K562 (cell line): Measurements from ENCODE around the gene SSU72. TPM values are rescaled to one million over a fixed set of nuclear protein-coding genes. Genes with fewer than 3 reads are reported as not detected.

Source experiments
- ATAC-seq: fragments of 200-7000 bp; cut with Tn5 transposase; 3 replicates; pipeline ENCODE4 v1.9.1; 2020; ENCODE audit warnings: moderate library complexity
- BruUV-seq: library from RNA; stranded (reverse); fragments of 400-500 nt; replicated peaks from 2 replicates; lab custom pipeline; 2021; lab: Mats Ljungman, UMichigan
- CTCF ChIA-PET: fragments of 300-600 bp; formaldehyde crosslinking; extraction: SDS; loops from one replicate; lab custom pipeline; 2021; ENCODE audit warnings: low intra/inter-chr PET ratio; lab: Yijun Ruan, JAX
- POLR2A ChIA-PET: fragments of 300-600, 350-650 bp; sonication (Branson Sonifier 250); formaldehyde crosslinking; extraction: SDS; loops from one replicate; lab custom pipeline; 2021; ENCODE audit warnings: antibody characterized with exemption, inconsistent platforms; lab: Yijun Ruan, JAX
- DNase-seq, 4 experiments: peaks; one replicate each; pipeline versions ENCODE4 v3.0.0 to v3.0.0-alpha.2; 2011 to 2018; ENCODE audit warnings: low spot score in 3 of 4, mixed read lengths in 3 of 4; ENCODE audit errors: extremely low read depth in 1 of 4
- FAIRE-seq: peaks from 2 replicates; lab custom pipeline; 2011; peaks lifted over from hg19 to GRCh38; lab: Jason Lieb, UNC
- H2AFZ ChIP-seq: 2 replicates; pipeline ENCODE4 v1.6.0; 2011; ENCODE audit warnings: low read depth, low read length, control low read depth, inconsistent platforms
- H3K27ac ChIP-seq: fragments of 200-600 bp; 3 replicates; pipeline ENCODE4 v1.8.0; 2011; ENCODE audit warnings: low read depth, mild to moderate bottlenecking, control low read depth, inconsistent platforms, low read length, moderate library complexity, mixed read lengths; ENCODE audit errors: extremely low read depth
- H3K27me3 ChIP-seq, 2 experiments: fragments of 300-600 bp in 1 of 2; 2 replicates in 1 of 2; 3 replicates in 1 of 2; pipeline versions ENCODE4 v1.6.0 to v1.8.0; 2011; ENCODE audit warnings: inconsistent platforms in 2 of 2, low read length in 2 of 2, mild to moderate bottlenecking in 1 of 2, mixed read lengths in 1 of 2, moderate library complexity in 1 of 2; ENCODE audit not compliant: control insufficient read depth in 2 of 2, insufficient read depth in 2 of 2
- H3K36me3 ChIP-seq: fragments of 300-600 bp; 3 replicates; pipeline ENCODE4 v1.8.0; 2011; ENCODE audit warnings: mild to moderate bottlenecking, low read length, inconsistent platforms; ENCODE audit not compliant: control insufficient read depth, insufficient read depth
- H3K4me1 ChIP-seq, 2 experiments: fragments of 200-600 bp in 1 of 2; replicated peaks in 1 of 2; 2 replicates in 1 of 2; 3 replicates in 1 of 2; pipeline versions ENCODE4 v1.5.1 to v1.8.0; 2011; ENCODE audit warnings: inconsistent platforms in 2 of 2, low read length in 2 of 2, mild to moderate bottlenecking in 1 of 2, mixed read lengths in 1 of 2, moderate library complexity in 1 of 2; ENCODE audit not compliant: control insufficient read depth in 2 of 2, insufficient read depth in 2 of 2
- H3K4me2 ChIP-seq: 2 replicates; pipeline ENCODE4 v1.6.1; 2011; ENCODE audit warnings: low read length, control low read depth, inconsistent platforms, mixed read lengths; ENCODE audit not compliant: insufficient read depth
- H3K4me3 ChIP-seq: fragments of 200-600 bp; sonication (generic), shearing (Covaris generic); 2 replicates; pipeline ENCODE4 v1.5.1; 2016; ENCODE audit warnings: control low read depth, inconsistent platforms
- H3K79me2 ChIP-seq: fragments of 200-600 bp; 3 replicates; pipeline ENCODE4 v1.8.0; 2011; ENCODE audit warnings: low read length, inconsistent platforms; ENCODE audit not compliant: control insufficient read depth, insufficient read depth
- H3K9ac ChIP-seq, 2 experiments: 2 replicates each; pipeline versions ENCODE4 v1.6.0 to v1.6.1; 2011; ENCODE audit warnings: low read depth in 2 of 2, low read length in 2 of 2, control low read depth in 1 of 2, inconsistent platforms in 1 of 2, mild to moderate bottlenecking in 1 of 2, mixed read lengths in 1 of 2; ENCODE audit not compliant: insufficient read depth in 1 of 2
- H3K9me1 ChIP-seq: one replicate; pipeline ENCODE4 v1.6.0; 2011; ENCODE audit warnings: inconsistent platforms, mild to moderate bottlenecking, low read length, moderate library complexity; ENCODE audit not compliant: control insufficient read depth, insufficient read depth
- H3K9me3 ChIP-seq: replicated peaks from 2 replicates; pipeline ENCODE4 v1.5.1; 2011; ENCODE audit warnings: low read depth, low read length, inconsistent platforms; ENCODE audit not compliant: control insufficient read depth, insufficient read depth
- H4K20me1 ChIP-seq: replicated peaks from 2 replicates; pipeline ENCODE4 v1.6.1; 2011; ENCODE audit warnings: low read length, inconsistent platforms, mixed read lengths; ENCODE audit not compliant: control insufficient read depth, insufficient read depth
- FOXA1 ChIP-seq: fragments of 450-650 bp; IDR thresholded peaks from 2 replicates; pipeline ENCODE4 v1.6.1; 2016; ENCODE audit warnings: mild to moderate bottlenecking, borderline replicate concordance
- LARP7 ChIP-seq: fragments of 450-650 bp; IDR thresholded peaks from 2 replicates; pipeline ENCODE4 v1.6.1; 2016
- NELFE ChIP-seq: IDR thresholded peaks from 2 replicates; pipeline ENCODE4 v1.6.1; 2011; ENCODE audit warnings: mild to moderate bottlenecking; ENCODE audit not compliant: insufficient read depth, insufficient read length
- NR2C2 ChIP-seq, 2 experiments: fragments of 200-800 bp in 1 of 2; sonication (Bioruptor generic) in 1 of 2; sonication (generic) in 1 of 2; formaldehyde crosslinking in 1 of 2; IDR thresholded peaks; 2 replicates each; pipeline versions ENCODE4 v1.6.1 to v1.8.0; 2016 to 2022; ENCODE audit warnings: mild to moderate bottlenecking in 1 of 2, missing compliant biosample characterization in 1 of 2, missing genetic modification characterization in 1 of 2, missing genetic modification reagents in 1 of 2
- TOE1 ChIP-seq, 2 experiments: fragments of 450-650 bp in 1 of 2; sonication (generic) in 1 of 2; formaldehyde crosslinking in 1 of 2; IDR thresholded peaks; 2 replicates each; pipeline versions ENCODE4 v1.7.1 to v1.8.0; 2016 to 2022; ENCODE audit warnings: borderline replicate concordance in 2 of 2, mild to moderate bottlenecking in 2 of 2, antibody characterized with exemption in 1 of 2, inconsistent platforms in 1 of 2, low read depth in 1 of 2, missing genetic modification reagents in 1 of 2, moderate library complexity in 1 of 2
- ZC3H11A ChIP-seq: IDR thresholded peaks from 2 replicates; pipeline ENCODE4 v1.6.1; 2012; ENCODE audit warnings: low read depth, low read length, improper control_type of control experiment
- ZNF217 ChIP-seq: sonication (generic); formaldehyde crosslinking; IDR thresholded peaks from 2 replicates; pipeline ENCODE4 v1.8.0; 2022; ENCODE audit warnings: mild to moderate bottlenecking, missing genetic modification reagents
- ZNF384 ChIP-seq: IDR thresholded peaks from 2 replicates; pipeline ENCODE4 v1.6.1; 2012; ENCODE audit warnings: low read depth, low read length, improper control_type of control experiment
- ZNF449 ChIP-seq: fragments of 250-450 bp; sonication (Bioruptor Pico); IDR thresholded peaks from 2 replicates; pipeline ENCODE4 v1.8.0; 2022; ENCODE audit warnings: moderate library complexity, mild to moderate bottlenecking, inconsistent platforms
- WGBS: fragments of 100-300 bp; shearing (Covaris generic); methylation state at CpG from one replicate; pipeline ENCODE4 v1.1.6; 2016; ENCODE audit warnings: low coverage, mixed read lengths; ENCODE audit not compliant: insufficient coverage; ENCODE audit errors: missing lambda C conversion rate; 5-methylcytosine and 5-hydroxymethylcytosine counted together
- in situ Hi-C: fragments of 300-500 bp; cut with MboI; formaldehyde crosslinking; loops from 4 replicates; pipeline ENCODE4 v1.15.0; 2018; ENCODE audit warnings: inconsistent platforms, mixed read lengths
- intact Hi-C: fragments of 100-400 bp; cut with micrococcal nuclease; formaldehyde crosslinking; loops from 2 replicates; pipeline ENCODE4 v1.14.2; 2022
- polyA plus RNA-seq, 8 experiments: library from polyadenylated mRNA; depleted of rRNA in 4 of 8; stranded (reverse) in 5 of 8; unstranded in 3 of 8; fragments of >200 nt; fragmentation: Nextera tagmentation in 2 of 8; fragmentation: Illumina TruSeq in 1 of 8; extraction: Ambion mirVana in 2 of 8; extraction: Trizol in 1 of 8; gene quantifications; 2 replicates each; pipeline versions ENCODE4 v1.2.1 to v1.2.3, GENCODE V29; 2011 to 2014; ENCODE audit warnings: inconsistent platforms in 1 of 8, missing spikeins in 1 of 8
- total RNA-seq, 7 experiments: library from RNA; depleted of rRNA in 6 of 7; stranded (reverse); fragments of >200 nt in 6 of 7; fragmentation: Illumina TruSeq in 2 of 7; extraction: Trizol in 2 of 7; gene quantifications; 2 replicates each; pipeline versions ENCODE4 v1.2.1 to v1.2.3, GENCODE V29; 2011 to 2021; ENCODE audit warnings: low replicate concordance in 1 of 7
- TF ChIP-seq, protein P1 (sequence below): fragments of 450-650 bp; IDR thresholded peaks from 2 replicates; pipeline ENCODE4 v1.7.0; 2016; ENCODE audit warnings: borderline replicate concordance
- TF ChIP-seq, protein P2 (sequence below): fragments of 250-450 bp; sonication (Bioruptor Pico); IDR thresholded peaks from 2 replicates; pipeline ENCODE4 v1.8.0; 2022; ENCODE audit warnings: inconsistent platforms
- TF ChIP-seq, protein P3 (sequence below): fragments of 450-650 bp; IDR thresholded peaks from 2 replicates; pipeline ENCODE4 v1.6.1; 2016; ENCODE audit warnings: antibody characterized with exemption

The SSU72 gene
- total and polyA plus RNA-seq, 9 of the 15 experiments (the other 6 are each of a cell fraction or from before 2014, with no cell fraction given), result 70.8 to 201 (median 94.6) TPM

- Histone ChIP-seq H3K4me3 (peak within 1 kb of the TSS; percentile 36), H3K36me3 (no peaks in the 10 kb centered on the region), H3K4me1 (peaks cover 20 to 84% of the 10 kb centered on the region in 2 experiments; a peak in 4 of 5 replicates), H3K27ac (no peak within 1 kb of the TSS), H4K20me1 (no peaks in the 10 kb centered on the region; the same call in 1 of the 2 replicates), H3K4me2 (peak within 1 kb of the TSS; percentile 64), H3K79me2 (no peaks in the 10 kb centered on the region; the same call in 2 of the 3 replicates), H3K9ac (peak within 1 kb of the TSS in 1 of 2 experiments; percentile 87; a peak in 2 of 4 replicates), H3K9me1 (no peaks in the 10 kb centered on the region), H2AFZ (peak within 1 kb of the TSS; percentile 82), H3K27me3 (no peaks in the 10 kb centered on the region), H3K9me3 (no peaks in the 10 kb centered on the region)
- ChIA-PET CTCF (no interaction called here), POLR2A (interaction anchor here (5.9 kb wide), 1 partner anchor 14 kb away, joined by 61 read pairs; the partner anchor contains the start of gene MIB2)
- in situ Hi-C loops, result no loop called here
- DNase-seq (peak in 3 of 4 experiments; percentile 79 to 92 (median 90)), ATAC-seq (peak; percentile 39), FAIRE-seq (no peak)
- intact Hi-C loops, result no loop called here
- BruUV-seq, result no TSS peak
- 21% methylated on average over 55 of the region's 125 CpGs for WGBS
- TF ChIP-seq ZNF384, result no peak
- no peak for TF ChIP-seq ZNF217 (CRISPR knock-in tag)
- 0 out of 2 replicates have a peak, but pooled peaks have one; percentile 28 for TF ChIP-seq NR2C2 (CRISPR knock-in tag; IDR thresholded peaks at IDR 0.05)
- TF ChIP-seq NR2C2 (tag; IDR thresholded peaks at IDR 0.05), result no peak
- TF ChIP-seq ZC3H11A, result no peak
- TF ChIP-seq, protein P1, sequence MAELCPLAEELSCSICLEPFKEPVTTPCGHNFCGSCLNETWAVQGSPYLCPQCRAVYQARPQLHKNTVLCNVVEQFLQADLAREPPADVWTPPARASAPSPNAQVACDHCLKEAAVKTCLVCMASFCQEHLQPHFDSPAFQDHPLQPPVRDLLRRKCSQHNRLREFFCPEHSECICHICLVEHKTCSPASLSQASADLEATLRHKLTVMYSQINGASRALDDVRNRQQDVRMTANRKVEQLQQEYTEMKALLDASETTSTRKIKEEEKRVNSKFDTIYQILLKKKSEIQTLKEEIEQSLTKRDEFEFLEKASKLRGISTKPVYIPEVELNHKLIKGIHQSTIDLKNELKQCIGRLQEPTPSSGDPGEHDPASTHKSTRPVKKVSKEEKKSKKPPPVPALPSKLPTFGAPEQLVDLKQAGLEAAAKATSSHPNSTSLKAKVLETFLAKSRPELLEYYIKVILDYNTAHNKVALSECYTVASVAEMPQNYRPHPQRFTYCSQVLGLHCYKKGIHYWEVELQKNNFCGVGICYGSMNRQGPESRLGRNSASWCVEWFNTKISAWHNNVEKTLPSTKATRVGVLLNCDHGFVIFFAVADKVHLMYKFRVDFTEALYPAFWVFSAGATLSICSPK, result no peak
- no peak for TF ChIP-seq TOE1 (IDR thresholded peaks at IDR 0.05; ENCODE audit: borderline replicate concordance)
- TF ChIP-seq TOE1 (CRISPR knock-in tag; IDR thresholded peaks at IDR 0.05; ENCODE audit: borderline replicate concordance, low read depth), result no peak
- no peak for TF ChIP-seq LARP7
- no peak for TF ChIP-seq NELFE
- TF ChIP-seq ZNF449 (CRISPR knock-in tag), result no peak
- TF ChIP-seq FOXA1, result no peak
- TF ChIP-seq, protein P2, sequence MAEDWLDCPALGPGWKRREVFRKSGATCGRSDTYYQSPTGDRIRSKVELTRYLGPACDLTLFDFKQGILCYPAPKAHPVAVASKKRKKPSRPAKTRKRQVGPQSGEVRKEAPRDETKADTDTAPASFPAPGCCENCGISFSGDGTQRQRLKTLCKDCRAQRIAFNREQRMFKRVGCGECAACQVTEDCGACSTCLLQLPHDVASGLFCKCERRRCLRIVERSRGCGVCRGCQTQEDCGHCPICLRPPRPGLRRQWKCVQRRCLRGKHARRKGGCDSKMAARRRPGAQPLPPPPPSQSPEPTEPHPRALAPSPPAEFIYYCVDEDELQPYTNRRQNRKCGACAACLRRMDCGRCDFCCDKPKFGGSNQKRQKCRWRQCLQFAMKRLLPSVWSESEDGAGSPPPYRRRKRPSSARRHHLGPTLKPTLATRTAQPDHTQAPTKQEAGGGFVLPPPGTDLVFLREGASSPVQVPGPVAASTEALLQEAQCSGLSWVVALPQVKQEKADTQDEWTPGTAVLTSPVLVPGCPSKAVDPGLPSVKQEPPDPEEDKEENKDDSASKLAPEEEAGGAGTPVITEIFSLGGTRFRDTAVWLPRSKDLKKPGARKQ, result peak; percentile 92
- TF ChIP-seq, protein P3, sequence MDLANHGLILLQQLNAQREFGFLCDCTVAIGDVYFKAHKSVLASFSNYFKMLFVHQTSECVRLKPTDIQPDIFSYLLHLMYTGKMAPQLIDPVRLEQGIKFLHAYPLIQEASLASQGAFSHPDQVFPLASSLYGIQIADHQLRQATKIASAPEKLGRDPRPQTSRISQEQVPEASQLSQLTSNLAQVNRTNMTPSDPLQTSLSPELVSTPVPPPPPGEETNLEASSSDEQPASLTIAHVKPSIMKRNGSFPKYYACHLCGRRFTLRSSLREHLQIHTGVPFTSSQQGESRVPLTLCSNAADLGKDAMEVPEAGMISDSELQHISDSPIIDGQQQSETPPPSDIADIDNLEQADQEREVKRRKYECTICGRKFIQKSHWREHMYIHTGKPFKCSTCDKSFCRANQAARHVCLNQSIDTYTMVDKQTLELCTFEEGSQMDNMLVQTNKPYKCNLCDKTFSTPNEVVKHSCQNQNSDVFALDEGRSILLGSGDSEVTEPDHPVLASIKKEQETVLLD, result no peak
Measured at GRCh38 chr1:1599935-1600860, 25.5 kb upstream of the SSU72 start, which contains the start of gene FNDC10. TSS of gene FNDC10 (minus strand) at chr1:1600135. CDS start at chr1:1600015, 120 bp downstream.
